Measurements from ENCODE around the gene SIGLEC15. TPM values are rescaled to one million over a fixed set of nuclear protein-coding genes. Genes with fewer than 3 reads are reported as not detected.

The SIGLEC15 gene
- total RNA-seq, 1 donor from 2014 or later, result not detected

DNA sequence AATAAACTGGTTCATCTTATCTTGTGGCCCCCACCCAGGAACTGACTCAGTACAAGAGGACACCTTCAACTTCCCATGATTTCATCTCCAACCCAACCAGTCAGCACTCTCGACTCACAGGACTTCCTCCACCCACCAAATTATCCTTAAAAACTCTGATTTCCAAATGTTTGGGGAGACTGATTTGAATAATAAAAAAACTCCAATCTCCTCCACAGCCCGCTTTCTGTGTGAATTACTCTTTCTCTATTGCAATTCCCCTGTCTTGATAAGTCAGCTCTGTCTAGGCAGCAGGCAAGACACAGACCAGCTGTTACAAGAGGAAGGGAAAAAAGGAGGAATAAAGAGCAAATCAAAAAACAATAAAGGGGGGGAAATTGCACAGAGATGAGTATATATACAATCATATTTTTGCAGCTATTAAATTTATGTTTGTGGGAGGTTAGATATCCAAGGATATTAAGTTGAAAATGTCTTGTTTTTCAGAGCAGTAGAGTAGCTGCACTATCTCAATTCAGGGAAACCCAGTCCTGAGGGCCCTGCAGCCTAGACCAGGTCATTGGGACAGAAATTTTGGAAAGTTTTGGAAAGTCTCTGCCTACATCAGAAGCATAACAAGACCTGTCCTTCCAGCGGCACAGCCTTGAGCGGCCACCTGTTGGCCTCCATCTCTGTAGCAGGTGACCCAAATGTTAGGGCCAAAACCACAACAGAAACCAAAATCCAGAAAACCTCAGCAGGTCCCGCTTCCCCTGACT, 32.8 kb upstream of the SIGLEC15 start:
- Mint-ChIP-seq H3K9me3 (peaks cover 5% of the 10 kb centered on the region), H3K4me1 (peaks cover 6% of the 10 kb centered on the region), H3K27me3 (ENCODE audit: low read depth) (no peaks in the 10 kb centered on the region), H3K36me3 (no peaks in the 10 kb centered on the region), H3K27ac (no peak overlapping the region), H3K4me3 (no peak overlapping the region)
- no peak for DNase-seq (ENCODE audit: low spot score in 2 of 2, unreplicated experiment in 2 of 2)
- TF ChIP-seq, protein P1, sequence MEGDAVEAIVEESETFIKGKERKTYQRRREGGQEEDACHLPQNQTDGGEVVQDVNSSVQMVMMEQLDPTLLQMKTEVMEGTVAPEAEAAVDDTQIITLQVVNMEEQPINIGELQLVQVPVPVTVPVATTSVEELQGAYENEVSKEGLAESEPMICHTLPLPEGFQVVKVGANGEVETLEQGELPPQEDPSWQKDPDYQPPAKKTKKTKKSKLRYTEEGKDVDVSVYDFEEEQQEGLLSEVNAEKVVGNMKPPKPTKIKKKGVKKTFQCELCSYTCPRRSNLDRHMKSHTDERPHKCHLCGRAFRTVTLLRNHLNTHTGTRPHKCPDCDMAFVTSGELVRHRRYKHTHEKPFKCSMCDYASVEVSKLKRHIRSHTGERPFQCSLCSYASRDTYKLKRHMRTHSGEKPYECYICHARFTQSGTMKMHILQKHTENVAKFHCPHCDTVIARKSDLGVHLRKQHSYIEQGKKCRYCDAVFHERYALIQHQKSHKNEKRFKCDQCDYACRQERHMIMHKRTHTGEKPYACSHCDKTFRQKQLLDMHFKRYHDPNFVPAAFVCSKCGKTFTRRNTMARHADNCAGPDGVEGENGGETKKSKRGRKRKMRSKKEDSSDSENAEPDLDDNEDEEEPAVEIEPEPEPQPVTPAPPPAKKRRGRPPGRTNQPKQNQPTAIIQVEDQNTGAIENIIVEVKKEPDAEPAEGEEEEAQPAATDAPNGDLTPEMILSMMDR (IDR thresholded peaks at IDR 0.05; ENCODE audit: unreplicated experiment), result no peak

DNA sequence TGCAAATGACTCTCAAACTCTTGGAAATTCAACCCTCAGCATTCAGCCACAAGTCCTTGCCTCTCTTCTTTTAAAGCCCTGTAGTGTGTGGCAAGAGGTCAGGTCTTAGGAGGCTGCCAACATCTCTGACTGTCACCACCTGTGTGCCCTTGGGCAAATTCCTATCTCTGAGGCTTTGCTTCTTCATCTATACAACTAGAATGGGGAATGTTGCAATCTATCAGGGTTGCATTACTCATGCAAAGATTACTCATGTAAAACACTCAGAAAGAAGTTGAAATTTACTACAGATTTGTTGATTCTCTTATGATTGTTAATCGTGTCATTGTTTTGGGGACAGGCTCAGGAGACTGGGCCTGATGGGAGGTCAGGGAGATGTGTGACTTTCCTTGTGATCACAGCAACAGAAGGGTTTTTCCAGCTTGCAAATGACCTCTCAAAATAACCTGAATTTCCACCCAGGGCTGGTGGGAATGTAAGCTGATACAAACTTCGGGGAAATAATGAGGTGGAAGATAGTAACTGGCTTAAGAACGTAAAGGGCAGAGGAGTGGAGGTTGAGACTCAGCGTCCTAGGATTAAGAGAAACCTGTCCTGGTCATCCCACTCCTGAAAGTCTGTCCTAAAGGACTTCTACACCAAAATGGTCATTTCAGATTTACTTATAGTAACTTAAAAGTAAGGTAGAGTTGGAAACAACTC, 32.1 kb upstream of the SIGLEC15 start:
- Mint-ChIP-seq H3K4me3 (no peak overlapping the region), H3K27me3 (ENCODE audit: low read depth) (no peaks in the 10 kb centered on the region), H3K36me3 (no peaks in the 10 kb centered on the region), H3K27ac (no peak overlapping the region), H3K4me1 (peaks cover 6% of the 10 kb centered on the region), H3K9me3 (peaks cover 10% of the 10 kb centered on the region)
- TF ChIP-seq, protein P1 (IDR thresholded peaks at IDR 0.05; ENCODE audit: unreplicated experiment), result no peak
- DNase-seq (ENCODE audit: low spot score in 2 of 2, unreplicated experiment in 2 of 2), result no peak

DNA sequence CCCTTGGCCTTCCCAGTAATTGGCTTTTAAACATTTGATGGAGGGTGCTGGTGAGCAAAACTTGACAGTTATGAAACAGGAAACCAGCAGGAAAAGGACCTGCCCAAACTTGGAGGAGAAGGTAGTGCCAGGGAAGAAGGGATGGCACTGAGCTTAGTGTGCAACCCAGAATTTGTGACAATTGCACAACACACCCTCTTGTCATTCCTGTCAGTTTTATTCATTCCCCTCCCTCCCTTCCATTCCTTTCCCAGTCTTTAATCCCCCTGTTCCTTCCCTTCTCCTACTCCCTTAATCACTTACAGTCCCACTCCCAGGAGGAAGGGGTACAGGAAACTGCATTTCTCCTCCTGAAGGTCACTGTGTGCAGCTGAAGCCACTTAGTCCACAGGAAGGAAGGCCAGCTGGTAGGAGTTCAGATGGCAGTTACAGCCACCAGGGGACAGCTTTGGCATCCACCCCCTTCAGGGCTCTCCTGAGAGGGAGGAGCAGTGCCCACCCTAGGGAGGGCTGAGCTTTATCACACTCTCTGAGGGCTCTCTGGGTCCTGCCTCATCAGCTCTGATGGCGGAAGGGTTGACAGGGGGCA, 24.0 kb upstream of the SIGLEC15 start:
- H3K27me3 Mint-ChIP-seq (ENCODE audit: low read depth), result no peaks in the 10 kb centered on the region
- peaks cover 4% of the 10 kb centered on the region for H3K4me1 Mint-ChIP-seq
- TF ChIP-seq, protein P1 (IDR thresholded peaks at IDR 0.05; ENCODE audit: unreplicated experiment), result no peak
- peaks cover 59% of the 10 kb centered on the region for H3K9me3 Mint-ChIP-seq
- H3K27ac Mint-ChIP-seq, result no peak overlapping the region
- no peak overlapping the region for H3K4me3 Mint-ChIP-seq
- peaks cover 14% of the 10 kb centered on the region for H3K36me3 Mint-ChIP-seq
- no peak for DNase-seq (ENCODE audit: low spot score in 2 of 2, unreplicated experiment in 2 of 2)

DNA sequence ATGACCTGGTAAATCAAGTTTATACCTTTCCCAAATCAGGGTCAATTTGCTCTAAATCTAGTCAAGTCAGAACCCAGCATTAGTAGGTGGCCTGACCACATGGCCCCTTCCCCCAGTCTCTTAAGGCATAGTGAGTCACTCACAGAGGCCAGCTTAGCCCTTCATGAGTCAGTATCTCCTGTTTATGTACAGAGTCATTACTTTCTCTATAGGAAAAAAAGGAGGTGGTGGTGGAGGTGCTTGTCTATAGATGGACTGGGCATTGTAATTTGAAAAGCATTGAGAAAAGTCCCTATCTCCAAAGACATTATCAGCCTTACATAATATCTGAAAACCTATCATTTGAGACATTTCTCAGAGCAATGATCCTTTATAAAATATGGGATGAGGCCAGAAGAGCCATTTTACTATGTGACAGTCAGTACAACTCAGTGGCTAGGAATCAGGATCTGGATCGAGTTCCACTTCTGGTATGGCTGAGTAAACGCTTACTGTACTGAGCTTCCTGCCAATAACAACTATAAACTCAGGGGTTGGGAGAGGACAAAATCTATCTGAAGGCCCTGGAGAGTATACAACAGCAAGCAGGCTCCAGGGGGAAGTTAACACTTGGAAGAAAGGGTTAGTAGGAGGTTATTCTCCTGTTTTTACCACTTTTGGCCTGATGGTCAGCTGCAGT, 22.5 kb upstream of the SIGLEC15 start:
- Mint-ChIP-seq H3K9me3 (peaks cover 63% of the 10 kb centered on the region), H3K4me1 (peaks cover 6% of the 10 kb centered on the region), H3K4me3 (no peak overlapping the region), H3K36me3 (peaks cover 14% of the 10 kb centered on the region), H3K27ac (no peak overlapping the region), H3K27me3 (ENCODE audit: low read depth) (no peaks in the 10 kb centered on the region)
- TF ChIP-seq, protein P1 (IDR thresholded peaks at IDR 0.05; ENCODE audit: unreplicated experiment), result no peak
- no peak for DNase-seq (ENCODE audit: low spot score in 2 of 2, unreplicated experiment in 2 of 2)

DNA sequence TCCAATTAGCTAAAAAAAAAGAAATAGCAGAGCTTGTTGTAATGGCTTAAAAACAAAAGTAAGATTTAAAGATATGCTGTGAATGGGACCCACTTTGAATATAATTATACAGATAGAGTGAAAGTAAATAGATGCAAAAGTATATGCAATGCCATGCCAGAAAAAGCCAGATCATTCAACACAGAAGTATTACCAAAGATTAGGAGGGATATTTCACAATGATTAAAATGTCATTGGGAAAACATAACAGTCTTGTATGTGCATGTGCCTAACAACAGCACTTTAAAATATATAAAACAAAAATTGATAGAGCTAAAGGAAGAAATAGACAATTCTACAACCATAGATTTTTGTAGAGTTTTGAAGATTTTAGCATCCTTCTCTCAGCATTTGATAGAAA, 19.9 kb upstream of the SIGLEC15 start:
- H3K27ac Mint-ChIP-seq, result no peak overlapping the region

More for the DNA sequence above, 19.9 kb upstream of the SIGLEC15 start:
- Mint-ChIP-seq H3K36me3 (peaks cover 12% of the 10 kb centered on the region), H3K4me3 (no peak overlapping the region), H3K9me3 (peaks cover 69% of the 10 kb centered on the region), H3K27me3 (ENCODE audit: low read depth) (peaks cover 4% of the 10 kb centered on the region), H3K4me1 (peaks cover 6% of the 10 kb centered on the region)
- DNase-seq (ENCODE audit: low spot score in 2 of 2, unreplicated experiment in 2 of 2), result no peak
- TF ChIP-seq, protein P1 (IDR thresholded peaks at IDR 0.05; ENCODE audit: unreplicated experiment), result no peak

All from mesothelial cell of epicardium (in vitro differentiated cells).